ENCODE data around the gene HS6ST2.

- TF ChIP-seq CTCF (conservative IDR thresholded peaks at IDR 0.05; ENCODE audit: low read depth, low read length) (no peak), EZH2 (IDR thresholded peaks at IDR 0.05; ENCODE audit: low read length, unreplicated experiment) (no peak)
Measured at GRCh38 chrX:132708529-132708928, 249.9 kb downstream of the HS6ST2 start.
